Measurements from ENCODE around the gene PTGDR.

GRCh38 chr14:52307376-52307775 lies 39.9 kb downstream of the PTGDR start:
- TF ChIP-seq CTCF (IDR thresholded peaks at IDR 0.05), result no peak
- TF ChIP-seq POLR2AphosphoS5 (IDR thresholded peaks at IDR 0.05), result no peak
- no peak for TF ChIP-seq POLR2A (IDR thresholded peaks at IDR 0.05; ENCODE audit: low read depth)
